ENCODE data around the gene ECSIT.

ECSIT gene

DNA sequence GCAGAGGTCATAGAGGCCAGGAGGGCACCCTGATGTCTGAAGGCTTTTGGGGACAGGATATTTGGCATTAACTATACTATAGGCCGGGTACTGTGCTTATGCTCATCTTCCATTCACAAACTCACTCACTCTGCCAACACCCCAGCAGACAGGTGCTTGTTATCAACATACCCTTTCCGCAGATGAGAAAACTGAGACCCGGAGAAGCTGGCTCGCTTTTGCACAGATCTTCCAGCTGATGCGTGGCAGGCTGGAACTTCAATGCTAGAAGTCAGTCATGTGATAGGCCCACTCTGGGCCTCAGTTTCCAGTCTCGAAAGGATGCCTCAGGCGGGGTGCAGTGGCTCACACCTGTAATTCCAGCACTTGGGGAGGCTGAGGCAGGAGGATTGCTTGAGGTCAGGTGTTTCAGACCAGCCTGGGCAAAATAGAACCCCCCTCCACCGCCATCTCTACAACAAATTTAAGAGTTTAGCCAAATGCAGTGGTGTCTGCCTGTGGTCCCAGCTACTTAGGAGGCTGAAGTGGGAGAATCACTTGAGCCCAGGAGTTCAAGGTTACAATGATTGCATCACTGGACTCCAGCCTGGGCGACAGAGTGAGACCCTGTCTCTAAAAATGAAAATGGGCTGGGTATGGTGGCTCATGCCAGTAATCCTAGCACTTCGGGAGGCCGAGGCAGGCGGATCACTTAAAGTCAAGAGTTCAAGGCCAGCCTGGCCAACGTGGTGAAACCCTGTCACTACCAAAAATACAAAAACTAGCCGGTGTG is 19.2 kb upstream of the ECSIT start:
- DNase-seq (ENCODE audit: insufficient read length, low spot score) (no peak), FAIRE-seq (no peak)
- TF ChIP-seq, protein P1, sequence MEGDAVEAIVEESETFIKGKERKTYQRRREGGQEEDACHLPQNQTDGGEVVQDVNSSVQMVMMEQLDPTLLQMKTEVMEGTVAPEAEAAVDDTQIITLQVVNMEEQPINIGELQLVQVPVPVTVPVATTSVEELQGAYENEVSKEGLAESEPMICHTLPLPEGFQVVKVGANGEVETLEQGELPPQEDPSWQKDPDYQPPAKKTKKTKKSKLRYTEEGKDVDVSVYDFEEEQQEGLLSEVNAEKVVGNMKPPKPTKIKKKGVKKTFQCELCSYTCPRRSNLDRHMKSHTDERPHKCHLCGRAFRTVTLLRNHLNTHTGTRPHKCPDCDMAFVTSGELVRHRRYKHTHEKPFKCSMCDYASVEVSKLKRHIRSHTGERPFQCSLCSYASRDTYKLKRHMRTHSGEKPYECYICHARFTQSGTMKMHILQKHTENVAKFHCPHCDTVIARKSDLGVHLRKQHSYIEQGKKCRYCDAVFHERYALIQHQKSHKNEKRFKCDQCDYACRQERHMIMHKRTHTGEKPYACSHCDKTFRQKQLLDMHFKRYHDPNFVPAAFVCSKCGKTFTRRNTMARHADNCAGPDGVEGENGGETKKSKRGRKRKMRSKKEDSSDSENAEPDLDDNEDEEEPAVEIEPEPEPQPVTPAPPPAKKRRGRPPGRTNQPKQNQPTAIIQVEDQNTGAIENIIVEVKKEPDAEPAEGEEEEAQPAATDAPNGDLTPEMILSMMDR (IDR thresholded peaks at IDR 0.05; ENCODE audit: insufficient read depth, missing control alignments): no peak

GRCh38 chr19:11541238-11541637 is 12.3 kb upstream of the ECSIT start:
- TF ChIP-seq, protein P1 (IDR thresholded peaks at IDR 0.05; ENCODE audit: insufficient read depth, missing control alignments): no peak
- no peak for FAIRE-seq

GRCh38 chr19:11540645-11541044 is 11.7 kb upstream of the ECSIT start:
- no peak for FAIRE-seq

More at GRCh38 chr19:11541238-11541637, 12.3 kb upstream of the ECSIT start:
- no peak for DNase-seq (ENCODE audit: insufficient read length, low spot score)

GRCh38 chr19:11539495-11540365 is 10.8 kb upstream of the ECSIT start:
- no peak for FAIRE-seq
- no peak for DNase-seq (ENCODE audit: insufficient read length, low spot score)
- TF ChIP-seq, protein P1 (IDR thresholded peaks at IDR 0.05; ENCODE audit: insufficient read depth, missing control alignments): no peak

More at GRCh38 chr19:11540645-11541044, 11.7 kb upstream of the ECSIT start:
- no peak for DNase-seq (ENCODE audit: insufficient read length, low spot score)
- TF ChIP-seq, protein P1 (IDR thresholded peaks at IDR 0.05; ENCODE audit: insufficient read depth, missing control alignments): no peak

GRCh38 chr19:11538232-11539036 is 9.5 kb upstream of the ECSIT start, which contains the start of gene CNN1:
CNN1 (plus strand) TSS chr19:11538851; CDS start chr19:11538928, 77 bp downstream.
- TF ChIP-seq, protein P1 (IDR thresholded peaks at IDR 0.05; ENCODE audit: insufficient read depth, missing control alignments): no peak
- DNase-seq (ENCODE audit: insufficient read length, low spot score) (peak; percentile 13), FAIRE-seq (no peak)

- TF ChIP-seq, protein P1 (IDR thresholded peaks at IDR 0.05; ENCODE audit: insufficient read depth, missing control alignments): peak; percentile 54
- peak; percentile 96 for DNase-seq (ENCODE audit: insufficient read length, low spot score)
- no peak for FAIRE-seq
Observed at GRCh38 chr19:11535792-11536595, 7.1 kb upstream of the ECSIT start.
